Activated T-cell treated with anti-CD3 and anti-CD28 coated beads, Interleukin-2, amount 50 U/mL, for 72 hours (primary cell): Measurements from ENCODE around the gene APOL1. TPM values are rescaled to one million over a fixed set of nuclear protein-coding genes. Genes with fewer than 3 reads are reported as not detected.
A peak's percentile ranks its signal among the peaks of the same experiment; 100 is the strongest.

Experiments used
- ATAC-seq, 2 donors: fragments of 150-1000 bp; cut with Tn5 transposase; replicated peaks in 1 of 2; 2 replicates each; pipeline ENCODE4 v1.10.0; 2021; ENCODE audit warnings: moderate library complexity in 2 of 2, mild to moderate bottlenecking in 1 of 2
- DNase-seq, 2 donors: peaks; one replicate each; pipeline ENCODE4 v3.0.0; 2021 to 2022; ENCODE audit warnings: mixed read lengths in 1 of 2
- H3K27ac Mint-ChIP-seq: one replicate; pipeline ENCODE4 v1.8.0; 2022; ENCODE audit warnings: mild to moderate bottlenecking, moderate library complexity, mixed read lengths
- H3K27me3 Mint-ChIP-seq: one replicate; pipeline ENCODE4 v1.8.0; 2022; ENCODE audit warnings: low read depth, mixed read lengths
- H3K36me3 Mint-ChIP-seq, 2 donors: one replicate each; pipeline ENCODE4 v1.8.0; 2022; ENCODE audit warnings: mixed read lengths in 2 of 2, mild to moderate bottlenecking in 1 of 2; ENCODE audit not compliant: insufficient read depth in 2 of 2
- H3K4me1 Mint-ChIP-seq: one replicate; pipeline ENCODE4 v1.8.0; 2022; ENCODE audit warnings: low read depth, mixed read lengths
- H3K4me3 Mint-ChIP-seq, 2 donors: one replicate each; pipeline ENCODE4 v1.8.0; 2022; ENCODE audit warnings: mild to moderate bottlenecking in 2 of 2, mixed read lengths in 2 of 2, moderate library complexity in 2 of 2
- H3K9me3 Mint-ChIP-seq, 2 donors: one replicate each; pipeline ENCODE4 v1.8.0; 2022; ENCODE audit warnings: mixed read lengths in 2 of 2
- total RNA-seq, 2 donors: library from RNA; stranded (reverse); gene quantifications; one replicate each; pipeline ENCODE4 v1.2.3, GENCODE V29; 2022

The APOL1 gene
- total RNA-seq, 2 donors from 2014 or later = 32.7 to 44.5 TPM

- no peak for ATAC-seq
- peaks cover 11% of the 10 kb centered on the region for H3K4me1 Mint-ChIP-seq
- no peaks in the 10 kb centered on the region for H3K9me3 Mint-ChIP-seq
- DNase-seq = no peak
- peak overlapping the region; percentile 15 for H3K27ac Mint-ChIP-seq
- H3K36me3 Mint-ChIP-seq = peaks cover 25 to 55% of the 10 kb centered on the region in 2 donors
- H3K27me3 Mint-ChIP-seq = no peaks in the 10 kb centered on the region
- H3K4me3 Mint-ChIP-seq = no peak overlapping the region
Measured at GRCh38 chr22:36298118-36298517, 45.2 kb downstream of the APOL1 start.

- H3K4me1 Mint-ChIP-seq = peaks cover 11% of the 10 kb centered on the region
- no peaks in the 10 kb centered on the region for H3K27me3 Mint-ChIP-seq
- ATAC-seq = no peak
- H3K27ac Mint-ChIP-seq = no peak overlapping the region
- H3K36me3 Mint-ChIP-seq = peaks cover 24 to 50% of the 10 kb centered on the region in 2 donors
- DNase-seq = no peak
- no peaks in the 10 kb centered on the region for H3K9me3 Mint-ChIP-seq
- H3K4me3 Mint-ChIP-seq = no peak overlapping the region
Measured at GRCh38 chr22:36298601-36299000, 45.7 kb downstream of the APOL1 start.

- Mint-ChIP-seq H3K36me3 (peaks cover 21 to 49% of the 10 kb centered on the region in 2 donors), H3K27ac (no peak overlapping the region), H3K9me3 (no peaks in the 10 kb centered on the region), H3K4me3 (no peak overlapping the region), H3K27me3 (no peaks in the 10 kb centered on the region), H3K4me1 (peaks cover 11% of the 10 kb centered on the region)
- DNase-seq (no peak), ATAC-seq (no peak)
Measured at GRCh38 chr22:36299295-36299694, 46.4 kb downstream of the APOL1 start.

GRCh38 chr22:36299911-36300310, 47.0 kb downstream of the APOL1 start:
- no peak overlapping the region for H3K4me3 Mint-ChIP-seq
- H3K27ac Mint-ChIP-seq = peak overlapping the region; percentile 48
- DNase-seq (no peak), ATAC-seq (no peak)
- H3K27me3 Mint-ChIP-seq = no peaks in the 10 kb centered on the region
- H3K36me3 Mint-ChIP-seq = peaks cover 18 to 44% of the 10 kb centered on the region in 2 donors
- peaks cover 11% of the 10 kb centered on the region for H3K4me1 Mint-ChIP-seq
- no peaks in the 10 kb centered on the region for H3K9me3 Mint-ChIP-seq

- peaks cover 8% of the 10 kb centered on the region for H3K4me1 Mint-ChIP-seq
- no peak overlapping the region for H3K4me3 Mint-ChIP-seq
- peak overlapping the region; percentile 91 for H3K27ac Mint-ChIP-seq
- H3K36me3 Mint-ChIP-seq = peaks cover 17 to 43% of the 10 kb centered on the region in 2 donors
- H3K9me3 Mint-ChIP-seq = no peaks in the 10 kb centered on the region
- ATAC-seq (no peak), DNase-seq (no peak)
- no peaks in the 10 kb centered on the region for H3K27me3 Mint-ChIP-seq
Measured at GRCh38 chr22:36300396-36301212, 47.7 kb downstream of the APOL1 start.

GRCh38 chr22:36301384-36301828, 48.5 kb downstream of the APOL1 start:
- peak; percentile 75 to 83 for DNase-seq
- Mint-ChIP-seq H3K4me3 (no peak overlapping the region), H3K27ac (peak overlapping the region; percentile 91), H3K27me3 (no peaks in the 10 kb centered on the region), H3K36me3 (peaks cover 14 to 41% of the 10 kb centered on the region in 2 donors), H3K9me3 (no peaks in the 10 kb centered on the region), H3K4me1 (peaks cover 5% of the 10 kb centered on the region)
- ATAC-seq = peak; percentile 78 to 85

- Mint-ChIP-seq H3K4me1 (peaks cover 5% of the 10 kb centered on the region), H3K9me3 (no peaks in the 10 kb centered on the region), H3K36me3 (peaks cover 14 to 46% of the 10 kb centered on the region in 2 donors)
Measured at GRCh38 chr22:36301851-36302250, 48.9 kb downstream of the APOL1 start.

GRCh38 chr22:36302439-36303114, 49.6 kb downstream of the APOL1 start:
- peak overlapping the region; percentile 63 for H3K27ac Mint-ChIP-seq
- no peaks in the 10 kb centered on the region for H3K27me3 Mint-ChIP-seq
- DNase-seq (no peak), ATAC-seq (no peak)
- H3K4me3 Mint-ChIP-seq = no peak overlapping the region
- H3K9me3 Mint-ChIP-seq = no peaks in the 10 kb centered on the region
- H3K36me3 Mint-ChIP-seq = peaks cover 10 to 43% of the 10 kb centered on the region in 2 donors
- peaks cover 5% of the 10 kb centered on the region for H3K4me1 Mint-ChIP-seq

More at GRCh38 chr22:36301851-36302250, 48.9 kb downstream of the APOL1 start:
- Mint-ChIP-seq H3K27ac (peak overlapping the region; percentile 51), H3K27me3 (no peaks in the 10 kb centered on the region), H3K4me3 (no peak overlapping the region)
- ATAC-seq = no peak
- DNase-seq = no peak

GRCh38 chr22:36303115-36303467, 50.2 kb downstream of the APOL1 start:
- no peak for ATAC-seq
- H3K9me3 Mint-ChIP-seq = no peaks in the 10 kb centered on the region
- H3K27me3 Mint-ChIP-seq = no peaks in the 10 kb centered on the region
- no peak for DNase-seq
- H3K4me1 Mint-ChIP-seq = peaks cover 5% of the 10 kb centered on the region
- peaks cover 7 to 40% of the 10 kb centered on the region in 2 donors for H3K36me3 Mint-ChIP-seq
- peak overlapping the region; percentile 63 for H3K27ac Mint-ChIP-seq
- H3K4me3 Mint-ChIP-seq = no peak overlapping the region

- DNase-seq (no peak), ATAC-seq (no peak)
- Mint-ChIP-seq H3K27ac (no peak overlapping the region), H3K36me3 (peaks cover 12 to 43% of the 10 kb centered on the region in 2 donors), H3K27me3 (no peaks in the 10 kb centered on the region), H3K4me3 (no peak overlapping the region), H3K9me3 (no peaks in the 10 kb centered on the region), H3K4me1 (peaks cover 5% of the 10 kb centered on the region)
Measured at GRCh38 chr22:36303874-36304273, 50.9 kb downstream of the APOL1 start.

GRCh38 chr22:36304429-36304828, 51.5 kb downstream of the APOL1 start:
- Mint-ChIP-seq H3K27ac (peak overlapping the region; percentile 48), H3K4me1 (peaks cover 5% of the 10 kb centered on the region), H3K36me3 (peaks cover 15 to 48% of the 10 kb centered on the region in 2 donors), H3K4me3 (no peak overlapping the region), H3K9me3 (no peaks in the 10 kb centered on the region), H3K27me3 (no peaks in the 10 kb centered on the region)
- DNase-seq (no peak), ATAC-seq (no peak)

- no peak overlapping the region for H3K4me3 Mint-ChIP-seq
- DNase-seq (no peak), ATAC-seq (no peak)
- no peaks in the 10 kb centered on the region for H3K27me3 Mint-ChIP-seq
- H3K27ac Mint-ChIP-seq = peak overlapping the region; percentile 41
- H3K9me3 Mint-ChIP-seq = no peaks in the 10 kb centered on the region
- H3K36me3 Mint-ChIP-seq = peaks cover 14 to 39% of the 10 kb centered on the region in 2 donors
- H3K4me1 Mint-ChIP-seq = peaks cover 5% of the 10 kb centered on the region
Measured at GRCh38 chr22:36305813-36306212, 52.9 kb downstream of the APOL1 start.

GRCh38 chr22:36306227-36306626, 53.3 kb downstream of the APOL1 start:
- Mint-ChIP-seq H3K9me3 (no peaks in the 10 kb centered on the region), H3K36me3 (peaks cover 11 to 35% of the 10 kb centered on the region in 2 donors)

More at GRCh38 chr22:36306227-36306626, 53.3 kb downstream of the APOL1 start:
- DNase-seq = no peak
- ATAC-seq = no peak
- no peaks in the 10 kb centered on the region for H3K27me3 Mint-ChIP-seq
- no peak overlapping the region for H3K27ac Mint-ChIP-seq
- H3K4me1 Mint-ChIP-seq = peaks cover 5% of the 10 kb centered on the region
- H3K4me3 Mint-ChIP-seq = no peak overlapping the region
